Heart left ventricle (tissue), 11 donors: Measurements from ENCODE around the gene IL19. TPM values are rescaled to one million over a fixed set of nuclear protein-coding genes. Genes with fewer than 3 reads are reported as not detected.

Source experiments
- polyA plus RNA-seq, 2 donors: library from polyadenylated mRNA; stranded (reverse); fragments of 200-250 nt; gene quantifications; one replicate each; pipeline ENCODE4 v1.2.3, GENCODE V29; 2013
- total RNA-seq, 9 donors: library from RNA; depleted of rRNA in 2 of 9; stranded (reverse); fragments of >200 nt in 2 of 9; fragmentation: NEBNext Ultra II Directional in 3 of 9; extraction: Animal tissue kit (Norgen Biotek cat#: 25700) in 3 of 9; gene quantifications; one replicate each; pipeline versions ENCODE4 v1.1.0 to v1.2.4, GENCODE V29; 2016 to 2023
- donor health status: ischemic (EF 13 %, LVEDD 7.1; RV severe dilation, severe dysfunction).
- donor health status: healthy with polysubstance abuse.
- donor health status: DM: no; HTN: yes; CAD: no.
- donor health status: DM: no; HTN: no; CAD: no.
- donor health status: ischemic (EF 25% LVEDD 5.7; RV mildly dilated, moderate dysfunction).
- donor health status: healthy.
- donor health status: DM: yes; HTN: yes; CAD: no.
- donor health status: PGD.
- donor health status: nonischemic (EF 23%, LVEDD 6.1; RV moderate dilation, normal function).

Gene IL19
- total and polyA plus RNA-seq, 11 donors, result not detected

Other genes with a start within 250 kb of the IL19 start
- gene EIF2D, start 158.3 kb upstream of the IL19 start, total RNA-seq, result 10 to 100 TPM; 21.6 to 37.5 (median 29.0) TPM
- 10 to 100 TPM; 15.6 to 26.8 TPM for gene EIF2D, start 158.3 kb upstream of the IL19 start, polyA plus RNA-seq
- gene DYRK3, start 135.2 kb upstream of the IL19 start, total RNA-seq, result 10 to 100 TPM; 11.2 to 32.5 (median 15.9) TPM
- gene DYRK3, start 135.2 kb upstream of the IL19 start, polyA plus RNA-seq, result 10 to 100 TPM in 1 of 2 donors, 1 to 10 TPM in 1; 6.5 to 26.0 TPM
- gene MAPKAPK2, start 85.9 kb upstream of the IL19 start, total RNA-seq, result 100 to 1,000 TPM; 163 to 327 (median 223) TPM
- gene MAPKAPK2, start 85.9 kb upstream of the IL19 start, polyA plus RNA-seq, result 100 to 1,000 TPM; 126 to 227 TPM
- gene IL10, start 1.7 kb downstream of the IL19 start, total RNA-seq, result 1 to 10 TPM in 3 of 9 donors, under 1 TPM in 5, not detected in 1; 0.50 to 5.0 (median 0.88) TPM
- 1 to 10 TPM in 1 of 2 donors, under 1 TPM in 1; 0.27 to 1.0 TPM for gene IL10, start 1.7 kb downstream of the IL19 start, polyA plus RNA-seq
- gene IL20, start 94.8 kb downstream of the IL19 start, total RNA-seq, result not detected
- not detected for gene IL20, start 94.8 kb downstream of the IL19 start, polyA plus RNA-seq
- gene IL24, start 126.7 kb downstream of the IL19 start, total RNA-seq, result not detected
- gene IL24, start 126.7 kb downstream of the IL19 start, polyA plus RNA-seq, result 1 to 10 TPM in 1 of 2 donors, not detected in 1; 1.6 TPM
- 10 to 100 TPM in 1 of 9 donors, 1 to 10 TPM in 8; 1.3 to 16.3 (median 3.2) TPM for gene FCMR, start 151.2 kb downstream of the IL19 start, total RNA-seq
- 1 to 10 TPM in 1 of 2 donors, under 1 TPM in 1; 0.99 to 4.0 TPM for gene FCMR, start 151.2 kb downstream of the IL19 start, polyA plus RNA-seq
- under 1 TPM in 2 of 9 donors, not detected in 7; 0.42 to 0.49 TPM for gene PIGR, start 175.7 kb downstream of the IL19 start, total RNA-seq
- under 1 TPM; 0.04 to 0.64 TPM for gene PIGR, start 175.7 kb downstream of the IL19 start, polyA plus RNA-seq
- not detected for gene FCAMR, start 199.7 kb downstream of the IL19 start, total RNA-seq
- not detected for gene FCAMR, start 199.7 kb downstream of the IL19 start, polyA plus RNA-seq